ENCODE measurements around the gene SMURF1. TPM values are rescaled to one million over a fixed set of nuclear protein-coding genes. Genes with fewer than 3 reads are reported as not detected.
A peak's percentile ranks its signal among the peaks of the same experiment; 100 is the strongest.

The SMURF1 gene
- 10 to 100 TPM; 30.0 to 32.4 TPM for total RNA-seq
- 8.6 TPM for polyA plus RNA-seq (2013, experiment 1 of 2)
- 10.6 TPM for polyA plus RNA-seq (2013, experiment 2 of 2)
- 33.6 to 115 (median 65.8) reads per million in 172 experiments for total RNA-seq

DNA sequence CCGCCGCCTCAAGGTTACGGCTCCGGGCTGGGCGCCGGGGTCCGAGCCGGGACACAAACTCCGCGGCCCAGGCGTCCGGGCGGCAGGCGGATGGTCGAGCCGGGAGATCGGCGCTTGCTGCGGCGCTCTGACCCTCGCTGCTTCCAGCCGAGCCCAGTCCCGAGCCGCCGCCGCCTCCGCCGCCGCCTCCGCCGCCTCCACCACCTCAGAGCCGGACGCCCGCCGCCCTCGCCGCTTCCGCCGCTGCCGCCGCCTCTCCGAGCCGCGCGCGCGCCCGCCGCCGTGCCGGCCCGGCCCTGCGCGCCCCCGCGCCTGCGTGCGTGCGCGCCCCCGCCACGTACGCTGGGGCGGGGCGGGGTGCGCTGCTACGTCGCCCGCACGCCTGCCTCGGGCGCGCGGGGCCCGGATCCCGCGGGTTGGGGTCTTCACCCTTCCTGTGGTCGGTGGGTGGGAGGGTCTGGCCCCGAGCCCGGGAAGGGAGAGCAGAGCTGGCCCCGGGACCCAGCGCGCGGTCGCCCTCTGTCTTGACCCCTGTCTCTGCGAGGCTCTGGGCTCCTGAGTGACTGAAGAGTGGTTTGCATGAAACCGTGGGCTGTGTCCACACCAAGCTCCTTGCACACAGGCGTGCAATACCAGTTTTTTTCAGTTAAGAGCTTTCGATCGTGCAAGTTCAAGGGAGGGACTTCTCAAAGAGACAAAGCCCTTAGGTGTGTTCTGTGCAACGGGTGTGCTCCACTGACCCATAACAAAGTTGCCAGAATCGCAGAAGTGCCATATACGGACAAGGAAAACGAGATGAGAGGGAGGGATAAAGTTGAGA is at the start of gene SMURF1:
Gene SMURF1 (minus strand): TSS at position 256 of the 820 bp plus-strand sequence. CDS start 328 bp downstream, outside the sequence.
- no peaks in the 10 kb centered on the region for H3K27me3 Mint-ChIP-seq
- Histone ChIP-seq H3K36me3 (ENCODE audit: insufficient read depth, low read length) (no peaks in the 10 kb centered on the region), H3K9me3 (ENCODE audit: control insufficient read depth in 1 of 2, insufficient read depth in 1 of 2, low read length in 2 of 2) (no peaks in the 10 kb centered on the region), H3K27ac (ENCODE audit: low read depth in 1 of 2, low read length in 2 of 2) (peak within 1 kb of the TSS; percentile 64 to 71), H3K27me3 (ENCODE audit: control insufficient read depth in 1 of 2, insufficient read depth in 2 of 2, low read length in 2 of 2) (no peaks in the 10 kb centered on the region), H3K4me3 (ENCODE audit: low read length) (peak within 1 kb of the TSS; percentile 88), H3K4me1 (ENCODE audit: insufficient read depth, low read length) (peaks cover 28% of the 10 kb centered on the region)
- POLR2A ChIA-PET = interaction anchor here (0.7 to 1.2 kb wide), 4 partner anchors 25 to 356 kb away, joined by 3 to 4 read pairs (median 3); partner anchors contain the start of genes ARPC1A and ZNF394
- H3K4me3 Mint-ChIP-seq = peak within 1 kb of the TSS; percentile 96
- peak within 1 kb of the TSS; percentile 96 for H3K27ac Mint-ChIP-seq
- DNase-seq (peak; percentile 52 to 93 (median 70)), ATAC-seq (ENCODE audit: poor library complexity) (peak; percentile 42)
- TF ChIP-seq CTCF (IDR thresholded peaks at IDR 0.05) = no peak
- CTCF ChIA-PET = interaction anchor here (1.3 kb wide), 1 partner anchor 14 kb away, joined by 4 read pairs; no protein-coding TSS in a partner anchor
- no peaks in the 10 kb centered on the region for H3K9me3 Mint-ChIP-seq
- peaks cover 40% of the 10 kb centered on the region for H3K4me1 Mint-ChIP-seq (ENCODE audit: low read depth)
- intact Hi-C loops (cut with DNase I, micrococcal nuclease) = loop anchor here (2.0 to 10.0 kb wide), 6 partner anchors 183 to 941 kb away; partner anchors contain the start of genes ARPC1A (in 2 of the 2), BRI3 (in 1 of the 2), COPS6 (in 1 of the 2) and ZNF3 (in 1 of the 2)
- peaks cover 12% of the 10 kb centered on the region for H3K36me3 Mint-ChIP-seq (ENCODE audit: low read depth)

DNA sequence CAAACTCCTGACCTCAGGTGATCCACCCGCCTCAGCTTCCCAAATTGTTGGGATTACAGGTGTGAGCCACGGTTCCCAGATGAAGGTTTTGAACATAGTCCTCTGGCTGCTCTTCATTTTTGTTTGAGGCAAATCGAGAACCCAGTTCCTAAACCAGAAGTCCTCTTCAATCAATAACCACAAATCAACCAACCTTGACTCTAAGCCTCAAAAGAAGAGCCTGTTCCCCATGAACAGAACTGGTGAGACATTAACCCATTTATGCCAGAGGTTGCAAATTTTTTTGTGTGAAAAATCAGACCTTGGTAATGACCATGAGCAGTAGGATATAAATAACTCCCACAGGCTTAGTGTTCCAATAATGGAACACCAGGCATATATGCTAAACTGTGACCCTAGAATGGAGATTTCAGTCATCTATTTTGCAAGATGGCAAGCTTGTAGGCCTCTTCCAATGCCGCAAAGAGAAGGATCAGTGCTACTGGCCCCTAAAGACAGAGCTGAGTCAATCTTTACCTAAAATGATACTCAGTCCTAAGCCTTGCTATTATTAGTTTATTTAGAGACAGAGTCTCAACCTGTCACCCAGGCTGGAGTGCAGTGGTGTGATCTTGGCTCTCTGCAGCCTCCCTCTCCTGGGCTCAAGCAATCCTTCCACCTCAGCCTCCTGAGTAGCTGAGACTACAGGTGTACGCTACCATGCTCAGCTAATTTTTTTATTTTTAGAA is 48.1 kb upstream of the SMURF1 start:
- no peak overlapping the region for H3K27ac Mint-ChIP-seq
- peaks cover 0 to 5% of the 10 kb centered on the region in 2 experiments for H3K27me3 ChIP-seq (ENCODE audit: control insufficient read depth in 1 of 2, insufficient read depth in 2 of 2, low read length in 2 of 2)
- ChIA-PET CTCF (no interaction called here), POLR2A (no interaction called here)
- no peaks in the 10 kb centered on the region for H3K4me1 Mint-ChIP-seq (ENCODE audit: low read depth)
- H3K4me3 ChIP-seq (ENCODE audit: low read length) = no peak overlapping the region
- H3K4me1 ChIP-seq (ENCODE audit: insufficient read depth, low read length) = no peaks in the 10 kb centered on the region
- H3K27ac ChIP-seq (ENCODE audit: low read depth in 1 of 2, low read length in 2 of 2) = no peak overlapping the region
- H3K36me3 Mint-ChIP-seq (ENCODE audit: low read depth) = no peaks in the 10 kb centered on the region
- peaks cover 0 to 1% of the 10 kb centered on the region in 2 experiments for H3K9me3 ChIP-seq (ENCODE audit: control insufficient read depth in 1 of 2, insufficient read depth in 1 of 2, low read length in 2 of 2)
- DNase-seq = no peak
- peaks cover 5% of the 10 kb centered on the region for H3K27me3 Mint-ChIP-seq
- intact Hi-C loops (cut with DNase I, micrococcal nuclease) = no loop called here
- ATAC-seq (ENCODE audit: poor library complexity) = no peak
- peaks cover 4% of the 10 kb centered on the region for H3K9me3 Mint-ChIP-seq
- no peaks in the 10 kb centered on the region for H3K36me3 ChIP-seq (ENCODE audit: insufficient read depth, low read length)
- H3K4me3 Mint-ChIP-seq = no peak overlapping the region
- no peak for TF ChIP-seq CTCF (IDR thresholded peaks at IDR 0.05)

- Mint-ChIP-seq H3K27ac (no peak overlapping the region), H3K36me3 (ENCODE audit: low read depth) (no peaks in the 10 kb centered on the region), H3K27me3 (peaks cover 5% of the 10 kb centered on the region), H3K9me3 (no peaks in the 10 kb centered on the region), H3K4me1 (ENCODE audit: low read depth) (no peaks in the 10 kb centered on the region), H3K4me3 (no peak overlapping the region)
- no peaks in the 10 kb centered on the region for H3K36me3 ChIP-seq (ENCODE audit: insufficient read depth, low read length)
- ChIA-PET CTCF (no interaction called here), POLR2A (no interaction called here)
- ATAC-seq (ENCODE audit: poor library complexity) = no peak
- H3K27ac ChIP-seq (ENCODE audit: low read depth in 1 of 2, low read length in 2 of 2) = no peak overlapping the region
- H3K9me3 ChIP-seq (ENCODE audit: control insufficient read depth in 1 of 2, insufficient read depth in 1 of 2, low read length in 2 of 2) = no peaks in the 10 kb centered on the region
- no peak for DNase-seq
- H3K4me1 ChIP-seq (ENCODE audit: insufficient read depth, low read length) = no peaks in the 10 kb centered on the region
- H3K27me3 ChIP-seq (ENCODE audit: control insufficient read depth in 1 of 2, insufficient read depth in 2 of 2, low read length in 2 of 2) = peaks cover 0 to 5% of the 10 kb centered on the region in 2 experiments
- no peak for TF ChIP-seq CTCF (IDR thresholded peaks at IDR 0.05)
- intact Hi-C loops (cut with DNase I, micrococcal nuclease) = no loop called here
- H3K4me3 ChIP-seq (ENCODE audit: low read length) = no peak overlapping the region
These were observed 46.6 kb upstream of the SMURF1 start for GRCh38 chr7:99190359-99191009.

Measured in CD4-positive, alpha-beta T cell (primary cell).